GM10266 (cell line): ENCODE measurements around the gene FAF1.

Experiments
- DNase-seq: peaks from one replicate; pipeline ENCODE4 v3.0.0; 2012; ENCODE audit errors: extremely low spot score
- TF ChIP-seq, protein P1 (sequence below): IDR thresholded peaks from 2 replicates; pipeline ENCODE4 v1.5.1; 2012; ENCODE audit warnings: mild to moderate bottlenecking, low read depth; ENCODE audit not compliant: control insufficient read depth, insufficient read depth; ENCODE audit errors: missing control alignments

FAF1 gene

DNA sequence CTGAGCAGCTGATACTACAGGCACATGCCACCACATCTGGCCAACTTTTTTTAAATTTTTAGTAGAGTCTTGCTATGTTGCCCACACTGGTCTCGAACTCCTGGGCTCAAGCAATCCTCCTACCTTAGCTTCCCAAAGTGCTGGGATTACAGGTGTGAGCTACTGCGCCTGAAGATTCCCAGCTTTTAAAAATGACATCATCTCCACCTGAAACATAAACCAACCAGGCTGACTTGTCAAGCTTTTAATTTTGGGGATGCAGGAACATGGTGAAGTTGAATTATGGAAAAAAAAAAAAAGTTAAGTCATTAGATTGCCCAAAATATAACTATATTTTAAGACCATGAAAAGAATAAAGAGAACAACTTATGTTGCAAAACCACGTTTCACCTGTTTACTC, 350.6 kb downstream of the FAF1 start:
- DNase-seq: no peak
- TF ChIP-seq, protein P1, sequence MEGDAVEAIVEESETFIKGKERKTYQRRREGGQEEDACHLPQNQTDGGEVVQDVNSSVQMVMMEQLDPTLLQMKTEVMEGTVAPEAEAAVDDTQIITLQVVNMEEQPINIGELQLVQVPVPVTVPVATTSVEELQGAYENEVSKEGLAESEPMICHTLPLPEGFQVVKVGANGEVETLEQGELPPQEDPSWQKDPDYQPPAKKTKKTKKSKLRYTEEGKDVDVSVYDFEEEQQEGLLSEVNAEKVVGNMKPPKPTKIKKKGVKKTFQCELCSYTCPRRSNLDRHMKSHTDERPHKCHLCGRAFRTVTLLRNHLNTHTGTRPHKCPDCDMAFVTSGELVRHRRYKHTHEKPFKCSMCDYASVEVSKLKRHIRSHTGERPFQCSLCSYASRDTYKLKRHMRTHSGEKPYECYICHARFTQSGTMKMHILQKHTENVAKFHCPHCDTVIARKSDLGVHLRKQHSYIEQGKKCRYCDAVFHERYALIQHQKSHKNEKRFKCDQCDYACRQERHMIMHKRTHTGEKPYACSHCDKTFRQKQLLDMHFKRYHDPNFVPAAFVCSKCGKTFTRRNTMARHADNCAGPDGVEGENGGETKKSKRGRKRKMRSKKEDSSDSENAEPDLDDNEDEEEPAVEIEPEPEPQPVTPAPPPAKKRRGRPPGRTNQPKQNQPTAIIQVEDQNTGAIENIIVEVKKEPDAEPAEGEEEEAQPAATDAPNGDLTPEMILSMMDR: no peak

- DNase-seq: no peak
- TF ChIP-seq, protein P1: peak; percentile 48
Measured at GRCh38 chr1:50605186-50605875, 354.7 kb downstream of the FAF1 start.

DNA sequence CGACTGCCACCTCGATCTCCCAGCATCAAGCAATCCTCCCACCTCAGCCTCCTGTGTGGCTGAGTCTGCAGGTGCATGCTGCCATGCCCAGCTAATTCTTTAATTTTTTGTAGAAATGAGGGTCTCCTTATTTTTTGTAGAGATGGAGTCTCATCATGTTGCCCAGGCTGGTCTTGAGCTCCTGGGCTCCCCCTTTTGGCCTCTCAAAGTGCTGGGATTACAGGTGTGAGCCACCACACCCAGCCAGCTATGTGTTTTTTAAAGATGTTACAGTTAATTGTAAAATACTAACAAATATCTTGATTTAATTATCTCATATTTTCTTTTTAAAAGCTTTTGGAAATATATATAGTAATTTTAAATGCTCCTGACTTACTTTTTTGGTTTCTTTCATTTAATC, 355.5 kb downstream of the FAF1 start:
- no peak for DNase-seq

GRCh38 chr1:50603274-50604271, 356.5 kb downstream of the FAF1 start:
- DNase-seq: no peak
- TF ChIP-seq, protein P1: no peak

More for the DNA sequence above, 355.5 kb downstream of the FAF1 start:
- TF ChIP-seq, protein P1: no peak

- DNase-seq: no peak
- TF ChIP-seq, protein P1: no peak
Measured at GRCh38 chr1:50599546-50599945, 360.5 kb downstream of the FAF1 start.

- TF ChIP-seq, protein P1: no peak
- DNase-seq: no peak
Measured at GRCh38 chr1:50595874-50596273, 364.2 kb downstream of the FAF1 start.
